NCI-H748 treated with DMSO at 0.1 percent for 48 hours (cell line): ENCODE data around the gene PCNX3.
A peak's percentile ranks its signal among the peaks of the same experiment; 100 is the strongest.
"Not testable (repeated sequence)": the region's sequence is repeated elsewhere in the genome, so short reads cannot be mapped to it uniquely, and the experiment has no call there.

Experiments
- DNase-seq: peaks from one replicate; lab custom pipeline; 2025; lab: John Stamatoyannopoulos, UW

PCNX3 gene

GRCh38 chr11:65655570-65656332, 40.2 kb downstream of the PCNX3 start:
- no peak for DNase-seq

GRCh38 chr11:65657426-65657825, 41.9 kb downstream of the PCNX3 start:
- no peak for DNase-seq

DNA sequence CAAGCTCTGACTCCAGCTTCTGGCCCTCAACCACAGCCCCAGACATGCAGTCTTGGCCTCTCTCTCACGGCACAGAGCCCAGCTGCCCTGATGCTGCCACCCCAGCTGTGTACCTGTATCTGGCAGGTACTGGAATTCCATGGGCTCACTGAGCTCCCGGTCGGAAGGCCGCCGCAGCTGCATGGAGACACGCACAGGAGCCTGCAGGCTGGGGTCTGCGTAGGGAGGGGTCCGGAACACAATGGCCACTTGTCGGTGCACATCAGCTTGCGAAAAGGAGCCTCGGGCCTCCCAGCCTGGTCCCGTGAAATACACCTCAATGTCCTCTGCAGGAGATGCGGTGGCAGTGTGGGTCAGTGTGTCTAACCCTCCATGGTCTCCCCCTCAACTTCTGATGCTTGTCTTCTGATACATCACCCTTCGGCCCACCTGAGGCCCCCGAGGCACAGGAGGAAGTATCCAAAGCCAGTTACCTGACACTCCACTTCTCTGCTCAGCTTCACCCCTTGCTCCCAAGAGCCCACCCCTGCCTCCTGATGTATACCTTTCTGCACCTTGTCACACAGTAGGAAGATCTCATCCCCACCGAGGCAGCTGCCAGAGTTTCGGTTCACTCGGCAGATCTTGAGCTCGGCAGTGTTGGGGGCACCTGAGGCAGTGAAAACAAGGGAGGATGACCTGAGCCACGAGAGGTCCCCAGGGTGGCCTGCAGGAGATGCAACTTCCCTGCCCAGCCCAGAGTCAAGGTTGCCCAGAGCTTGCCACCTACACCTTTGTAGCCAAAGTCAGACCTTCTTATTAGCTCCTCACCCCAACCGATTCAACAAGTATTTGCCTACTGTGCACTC, 42.8 kb downstream of the PCNX3 start:
- no peak for DNase-seq

DNA sequence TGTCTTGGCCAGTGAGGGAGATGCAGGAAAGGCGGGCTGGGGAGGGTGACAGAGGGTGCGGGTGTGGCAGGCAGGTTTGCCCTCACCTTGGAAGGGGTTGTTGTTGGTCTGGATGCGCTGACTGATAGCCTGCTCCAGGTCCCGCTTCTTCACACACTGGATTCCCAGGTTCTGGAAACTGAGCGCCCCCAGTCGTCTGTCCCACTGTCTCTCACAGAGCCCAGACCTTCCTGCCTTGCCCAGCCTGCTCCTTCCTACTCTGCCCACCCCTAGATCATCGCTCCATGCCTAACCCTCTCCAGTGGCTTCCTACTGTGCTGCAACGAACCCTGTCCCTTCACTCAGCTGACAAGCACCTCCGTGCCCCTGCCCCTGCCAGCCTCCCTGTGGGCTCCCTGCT, 44.5 kb downstream of the PCNX3 start:
- no peak for DNase-seq

GRCh38 chr11:65660908-65661307, 45.3 kb downstream of the PCNX3 start:
- DNase-seq = not testable (repeated sequence)

DNA sequence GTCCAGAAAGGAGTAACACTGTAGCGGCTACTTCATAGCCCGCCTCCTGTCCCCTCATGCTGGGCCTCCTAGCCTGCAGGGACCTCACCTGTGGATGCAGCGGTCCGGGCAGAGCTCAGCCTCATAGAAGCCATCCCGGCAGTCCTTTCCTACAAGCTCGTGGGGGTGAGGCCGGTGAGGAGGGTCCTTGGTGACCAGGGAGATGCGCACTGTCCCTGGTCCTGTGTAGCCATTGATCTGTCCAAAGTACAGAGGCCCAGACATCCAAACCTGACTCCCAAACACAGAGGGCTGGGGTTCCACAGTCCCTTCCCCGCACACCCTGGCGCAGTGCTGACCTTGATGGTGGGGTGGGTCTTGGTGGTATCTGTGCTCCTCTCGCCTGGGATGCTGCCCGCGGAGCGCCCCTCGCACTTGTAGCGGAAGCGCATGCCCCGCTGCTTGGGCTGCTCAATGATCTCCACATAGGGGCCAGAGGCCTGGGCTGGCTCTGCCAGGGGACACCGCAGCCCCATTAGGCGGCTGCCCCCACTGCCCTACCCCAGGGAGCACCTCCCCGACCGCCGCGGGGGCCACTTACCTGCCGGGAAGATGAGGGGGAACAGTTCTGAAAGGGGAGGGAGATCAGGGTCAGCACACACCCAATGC, 46.1 kb downstream of the PCNX3 start:
- no peak for DNase-seq

GRCh38 chr11:65662247-65662798, 46.7 kb downstream of the PCNX3 start:
- DNase-seq = no peak

DNA sequence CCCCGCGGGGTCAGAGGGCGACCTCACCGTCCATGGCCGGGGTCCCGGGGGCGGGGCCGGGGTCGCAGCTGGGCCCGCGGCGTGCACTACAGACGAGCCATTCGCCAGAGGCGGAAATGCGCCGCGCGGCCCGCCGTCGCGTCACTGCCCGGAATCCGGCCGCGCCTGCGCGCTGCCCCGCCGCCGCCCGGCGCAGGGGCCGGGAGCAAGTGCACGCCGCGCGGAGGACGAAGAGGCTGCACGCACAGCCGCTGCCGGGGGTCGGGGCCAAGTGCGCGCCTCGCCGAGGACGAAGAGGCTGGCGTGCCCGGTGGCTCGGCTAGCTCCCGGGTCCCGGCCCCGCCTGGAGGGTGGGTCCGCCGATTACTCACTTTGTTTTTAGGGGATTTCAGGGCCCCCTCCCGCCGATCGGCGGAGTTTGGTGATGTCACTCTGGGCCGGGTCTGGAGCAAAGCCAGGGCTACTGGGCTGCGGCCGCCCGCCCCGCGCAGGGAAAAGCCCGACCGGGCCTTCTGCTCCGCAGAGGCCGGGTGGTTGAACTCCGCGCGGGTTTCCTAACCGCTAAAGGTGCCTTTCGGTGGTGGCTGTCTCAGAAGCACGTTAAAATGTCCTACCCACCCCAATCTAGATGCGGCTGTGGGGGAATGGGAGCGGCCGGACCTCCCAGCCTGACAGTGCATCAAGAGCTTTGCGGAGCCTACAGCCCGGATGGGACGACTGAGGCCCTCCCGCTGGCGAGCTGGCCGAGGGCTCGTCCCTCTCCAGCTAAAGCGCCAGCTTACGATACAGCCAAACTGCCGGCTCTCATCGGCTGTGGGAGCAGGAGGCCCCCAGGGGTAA, 47.4 kb downstream of the PCNX3 start, which contains the start of gene RELA:
RELA (minus strand) TSS at position 118 of the 840 bp plus-strand sequence; CDS start at position 34, 84 bp downstream.
- peak; percentile 65 for DNase-seq

GRCh38 chr11:65663639-65664200, 48.1 kb downstream of the PCNX3 start:
- peak; percentile 22 for DNase-seq

- DNase-seq = no peak
Observed at GRCh38 chr11:65672180-65672860, 56.7 kb downstream of the PCNX3 start.

DNA sequence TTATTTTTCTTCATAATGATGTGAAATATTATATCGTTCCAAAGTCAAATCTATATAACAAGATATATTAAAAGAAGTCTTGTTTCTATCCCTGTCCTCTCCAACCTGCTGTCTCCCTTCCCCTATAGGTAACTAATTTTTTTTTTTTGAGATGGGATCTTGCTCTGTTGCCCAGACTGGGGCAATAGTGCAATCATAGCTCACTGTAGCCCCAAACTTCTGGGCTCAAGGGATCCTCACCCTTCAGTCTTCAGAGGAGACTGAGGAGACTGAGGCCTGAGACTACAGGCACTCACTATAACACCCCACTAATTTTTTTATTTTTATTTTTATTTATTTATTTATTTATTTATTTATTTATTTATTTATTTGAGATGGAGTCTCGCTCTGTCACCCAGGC, 57.4 kb downstream of the PCNX3 start:
- no peak for DNase-seq

DNA sequence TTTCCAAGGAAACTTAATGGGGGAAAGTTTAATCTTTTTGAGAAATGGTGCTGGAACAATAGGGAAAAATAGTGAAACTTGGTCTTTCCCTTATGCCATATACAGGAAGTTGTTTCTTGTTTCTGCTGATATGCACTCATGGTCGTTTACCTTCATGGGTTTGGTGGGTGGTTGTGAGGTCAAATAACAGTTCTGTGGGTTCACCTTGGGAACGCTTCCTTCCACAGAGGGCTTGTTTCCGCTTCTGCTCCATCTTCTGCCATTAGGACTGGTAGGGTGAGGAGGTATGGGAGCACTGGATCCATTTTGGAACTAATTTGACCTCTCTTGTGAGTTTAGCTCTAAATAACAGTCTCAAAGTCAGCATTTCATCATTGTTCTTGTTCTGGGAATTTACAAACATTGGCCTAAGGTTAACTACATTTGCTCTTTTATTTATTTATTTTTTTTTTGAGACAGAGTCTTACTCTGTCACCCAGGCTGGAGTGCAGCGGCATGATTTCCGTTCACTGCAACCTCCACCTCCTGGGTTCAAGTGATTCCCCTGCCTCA, 64.7 kb downstream of the PCNX3 start:
- DNase-seq = no peak

DNA sequence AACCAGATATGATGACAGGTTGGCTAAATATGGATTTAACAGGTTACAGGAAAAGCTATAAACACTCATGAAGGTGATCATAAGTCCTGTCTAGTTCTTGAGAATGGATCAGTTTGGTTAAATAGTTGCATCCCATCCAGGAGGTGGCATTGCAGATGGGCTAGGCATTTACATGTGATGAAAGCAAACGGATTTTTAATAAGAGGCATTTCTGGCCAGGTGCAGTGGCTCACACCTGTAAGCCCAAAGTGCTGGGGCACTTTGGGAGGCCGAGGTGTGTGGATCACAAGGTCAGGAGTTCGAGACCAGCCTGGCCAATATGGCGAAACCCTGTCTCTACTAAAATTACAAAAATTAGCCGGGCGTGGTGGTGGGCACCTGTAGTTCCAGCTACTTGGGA, 67.9 kb downstream of the PCNX3 start:
- DNase-seq = not testable (repeated sequence)

DNA sequence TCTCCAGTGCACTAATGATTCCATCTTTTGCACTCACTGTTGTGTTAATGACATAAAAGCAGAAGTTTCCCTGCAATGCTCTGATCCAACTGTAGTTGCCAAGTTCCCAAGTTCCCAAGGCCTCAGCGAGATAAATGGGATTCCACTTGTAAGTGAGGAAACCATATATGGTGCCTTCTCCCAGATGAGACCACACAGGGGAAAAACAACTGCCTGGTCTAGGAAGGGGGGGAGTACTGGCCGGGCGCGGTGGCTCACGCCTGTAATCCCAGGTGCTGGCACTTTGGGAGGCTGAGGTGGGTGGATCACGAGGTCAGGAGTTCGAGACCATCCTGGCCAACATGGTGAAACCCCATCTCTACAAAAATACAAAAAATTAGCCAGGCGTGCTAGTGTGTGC, 70.4 kb downstream of the PCNX3 start:
- no peak for DNase-seq
